Measurements from ENCODE around the gene TIAM2. TPM values are rescaled to one million over a fixed set of nuclear protein-coding genes. Genes with fewer than 3 reads are reported as not detected.
"Not testable (repeated sequence)": the region's sequence is repeated elsewhere in the genome, so short reads cannot be mapped to it uniquely, and the experiment has no call there.

The TIAM2 gene
- 10 to 100 TPM in 1 of 2 donors, 1 to 10 TPM in 1; 2.5 to 12.5 TPM for total RNA-seq

GRCh38 chr6:154995254-154996015, at the start of gene TIAM2:
Gene TIAM2 (plus strand): TSS chr6:154995315. CDS start chr6:155129224, 133,909 bp downstream.
- DNase-seq (ENCODE audit: low spot score in 2 of 2) = peak in 1 of 2 donors; percentile 44
- H3K27ac Mint-ChIP-seq = no peak within 1 kb of the TSS
- peak; percentile 60 to 82 for ATAC-seq
- H3K9me3 Mint-ChIP-seq = no peaks in the 10 kb centered on the region
- H3K36me3 Mint-ChIP-seq = no peaks in the 10 kb centered on the region

- no peak overlapping the region for H3K27ac Mint-ChIP-seq
- peak in 1 of 2 donors; percentile 17 for ATAC-seq
Measured at GRCh38 chr6:154950979-154951344, 44.2 kb upstream of the TIAM2 start.

GRCh38 chr6:154951345-154952200, 43.5 kb upstream of the TIAM2 start:
- ATAC-seq (peak; percentile 68 to 74), DNase-seq (ENCODE audit: low spot score in 2 of 2) (no peak)
- Mint-ChIP-seq H3K9me3 (peaks cover 5 to 10% of the 10 kb centered on the region in 2 donors), H3K36me3 (peaks cover 6 to 26% of the 10 kb centered on the region in 2 donors), H3K27ac (peak overlapping the region; percentile 75 to 91)

More at GRCh38 chr6:154950979-154951344, 44.2 kb upstream of the TIAM2 start:
- H3K9me3 Mint-ChIP-seq = peaks cover 5 to 10% of the 10 kb centered on the region in 2 donors
- no peak for DNase-seq (ENCODE audit: low spot score in 2 of 2)
- peaks cover 6 to 26% of the 10 kb centered on the region in 2 donors for H3K36me3 Mint-ChIP-seq

- Mint-ChIP-seq H3K9me3 (peaks cover 5 to 10% of the 10 kb centered on the region in 2 donors), H3K27ac (no peak overlapping the region), H3K36me3 (peaks cover 6 to 26% of the 10 kb centered on the region in 2 donors)
- DNase-seq (ENCODE audit: low spot score in 2 of 2) (no peak), ATAC-seq (no peak)
Measured at GRCh38 chr6:154953644-154954043, 41.5 kb upstream of the TIAM2 start.

- H3K27ac Mint-ChIP-seq = no peak overlapping the region
- no peak for ATAC-seq
- no peak for DNase-seq (ENCODE audit: low spot score in 2 of 2)
Measured at GRCh38 chr6:154954347-154954746, 40.8 kb upstream of the TIAM2 start.

GRCh38 chr6:154956771-154957522, 38.2 kb upstream of the TIAM2 start:
- peaks cover 0 to 8% of the 10 kb centered on the region in 2 donors for H3K36me3 Mint-ChIP-seq
- no peak for DNase-seq (ENCODE audit: low spot score in 2 of 2)
- peaks cover 0 to under 1% of the 10 kb centered on the region in 2 donors for H3K9me3 Mint-ChIP-seq
- ATAC-seq = no peak
- H3K27ac Mint-ChIP-seq = no peak overlapping the region

More at GRCh38 chr6:154954347-154954746, 40.8 kb upstream of the TIAM2 start:
- H3K9me3 Mint-ChIP-seq = peaks cover 0 to 4% of the 10 kb centered on the region in 2 donors
- H3K36me3 Mint-ChIP-seq = peaks cover under 1 to 19% of the 10 kb centered on the region in 2 donors

- no peaks in the 10 kb centered on the region for H3K9me3 Mint-ChIP-seq
- H3K27ac Mint-ChIP-seq = no peak overlapping the region
- ATAC-seq (no peak), DNase-seq (ENCODE audit: low spot score in 2 of 2) (no peak)
- H3K36me3 Mint-ChIP-seq = no peaks in the 10 kb centered on the region
Measured at GRCh38 chr6:154958469-154958868, 36.6 kb upstream of the TIAM2 start.

GRCh38 chr6:154960299-154960843, 34.7 kb upstream of the TIAM2 start:
- DNase-seq (ENCODE audit: low spot score in 2 of 2) = no peak
- Mint-ChIP-seq H3K27ac (no peak overlapping the region), H3K9me3 (no peaks in the 10 kb centered on the region), H3K36me3 (no peaks in the 10 kb centered on the region)
- no peak for ATAC-seq

GRCh38 chr6:154960854-154961530, 34.1 kb upstream of the TIAM2 start:
- H3K9me3 Mint-ChIP-seq = no peaks in the 10 kb centered on the region
- no peak overlapping the region for H3K27ac Mint-ChIP-seq
- DNase-seq (ENCODE audit: low spot score in 2 of 2) (no peak), ATAC-seq (no peak)
- no peaks in the 10 kb centered on the region for H3K36me3 Mint-ChIP-seq

- H3K36me3 Mint-ChIP-seq = no peaks in the 10 kb centered on the region
- H3K27ac Mint-ChIP-seq = no peak overlapping the region
- no peaks in the 10 kb centered on the region for H3K9me3 Mint-ChIP-seq
- peak in 1 of 2 donors; percentile 49 for ATAC-seq
- no peak for DNase-seq (ENCODE audit: low spot score in 2 of 2)
Measured at GRCh38 chr6:154962753-154963152, 32.4 kb upstream of the TIAM2 start.

- not testable (repeated sequence) for H3K27ac Mint-ChIP-seq; ATAC-seq; DNase-seq (ENCODE audit: low spot score in 2 of 2); H3K9me3 Mint-ChIP-seq; H3K36me3 Mint-ChIP-seq
Measured at GRCh38 chr6:154966065-154966770, 28.9 kb upstream of the TIAM2 start.

GRCh38 chr6:154969796-154970195, 25.3 kb upstream of the TIAM2 start:
- ATAC-seq = no peak
- DNase-seq (ENCODE audit: low spot score in 2 of 2) = no peak
- H3K36me3 Mint-ChIP-seq = no peaks in the 10 kb centered on the region
- no peak overlapping the region for H3K27ac Mint-ChIP-seq
- no peaks in the 10 kb centered on the region for H3K9me3 Mint-ChIP-seq

GRCh38 chr6:154974485-154975149, 20.5 kb upstream of the TIAM2 start:
- H3K36me3 Mint-ChIP-seq = no peaks in the 10 kb centered on the region
- no peaks in the 10 kb centered on the region for H3K9me3 Mint-ChIP-seq
- no peak for ATAC-seq
- no peak for DNase-seq (ENCODE audit: low spot score in 2 of 2)
- H3K27ac Mint-ChIP-seq = peak overlapping the region in 1 of 2 donors; percentile 79

GRCh38 chr6:154977588-154977987, 17.5 kb upstream of the TIAM2 start:
- ATAC-seq (no peak), DNase-seq (ENCODE audit: low spot score in 2 of 2) (no peak)
- Mint-ChIP-seq H3K27ac (no peak overlapping the region), H3K9me3 (no peaks in the 10 kb centered on the region), H3K36me3 (no peaks in the 10 kb centered on the region)

Data from activated naive CD4-positive, alpha-beta T cell treated with anti-CD3 and anti-CD28 coated beads, Interleukin-2, amount 50 U/mL, for 72 hours (primary cell).